Testis (tissue), 3 donors: ENCODE data around the gene PSMF1. TPM values are rescaled to one million over a fixed set of nuclear protein-coding genes. Genes with fewer than 3 reads are reported as not detected.

Source experiments
- DNase-seq: peaks from one replicate; pipeline ENCODE4 v3.0.0-alpha.2; 2019
- H3K27ac ChIP-seq, 2 donors: fragments of 200-600 bp; sonication (generic); one replicate each; pipeline ENCODE4 v1.5.1; 2019
- H3K27me3 ChIP-seq: fragments of 200-600 bp; sonication (generic); one replicate; pipeline ENCODE4 v1.5.1; 2019
- H3K36me3 ChIP-seq: fragments of 200-600 bp; sonication (generic); one replicate; pipeline ENCODE4 v1.5.1; 2017; ENCODE audit warnings: low read depth; ENCODE audit errors: missing control alignments
- H3K4me1 ChIP-seq: fragments of 200-600 bp; sonication (generic); one replicate; pipeline ENCODE4 v1.5.1; 2019
- H3K4me3 ChIP-seq, 2 donors: fragments of 200-600 bp; sonication (generic); one replicate each; pipeline ENCODE4 v1.5.1; 2017 to 2019
- H3K9me3 ChIP-seq: fragments of 200-600 bp; sonication (generic); one replicate; pipeline ENCODE4 v1.5.1; 2017
- CTCF ChIP-seq, 3 experiments: fragments of 450-650 bp in 2 of 3; fragments of 200-600 bp in 1 of 3; sonication (generic) in 1 of 3; IDR thresholded peaks; one replicate each; pipeline ENCODE4 v1.5.1; 2016 to 2019; ENCODE audit warnings: antibody characterized with exemption in 3 of 3, mild to moderate bottlenecking in 2 of 3, moderate library complexity in 1 of 3
- POLR2A ChIP-seq: fragments of 450-650 bp; IDR thresholded peaks from one replicate; pipeline ENCODE4 v1.6.1; 2017; ENCODE audit warnings: antibody characterized with exemption, mild to moderate bottlenecking, moderate library complexity
- WGBS, 2 donors: methylation state at CpG; one replicate each; pipeline ENCODE4 v1.1.5; 2018; 5-methylcytosine and 5-hydroxymethylcytosine counted together
- intact Hi-C: fragments of 100-400 bp; cut with DNase I; formaldehyde crosslinking; loops from one replicate; pipeline ENCODE4 v1.15.1; 2023; ENCODE audit warnings: low total_unique reads
- polyA plus RNA-seq: library from polyadenylated mRNA; stranded (reverse); fragments of 350-450 nt; fragmentation: Illumina TruSeq; extraction: RNeasy Lipid Tissue Mini Kit (QIAGEN cat#74804); gene quantifications from one replicate; pipeline ENCODE4 v1.2.3, GENCODE V29; 2014; ENCODE audit warnings: low read depth, low replicate concordance; ENCODE audit not compliant: insufficient read depth
- total RNA-seq, 2 donors: library from RNA; depleted of rRNA; stranded (reverse); fragments of >200 nt; gene quantifications; one replicate each; pipeline ENCODE4 v1.2.3, GENCODE V29; 2016

PSMF1 gene
- total and polyA plus RNA-seq, 3 donors from 2014 or later: 265 to 380 (median 331) TPM

DNA sequence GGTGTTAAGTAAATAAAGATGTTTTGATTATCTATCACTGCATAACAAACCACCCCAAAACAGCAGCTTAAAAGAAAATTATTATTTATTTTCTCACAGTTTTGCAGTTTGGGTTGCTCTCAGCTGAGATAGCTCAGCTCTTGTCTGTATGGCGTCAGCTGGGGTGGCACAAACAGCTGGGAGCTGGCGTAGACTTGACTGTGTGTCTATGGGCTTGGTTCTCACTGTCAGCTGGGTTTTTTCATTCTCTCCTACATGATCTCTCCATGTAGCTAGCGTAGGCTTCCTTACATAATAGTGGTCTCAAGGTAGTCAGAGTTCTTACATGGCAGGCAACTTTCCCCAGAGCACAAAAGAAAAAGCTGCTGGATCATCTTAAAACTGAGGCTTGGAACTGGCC lies 72.9 kb downstream of the PSMF1 start:
- Histone ChIP-seq H3K4me1 (no peaks in the 10 kb centered on the region), H3K36me3 (no peaks in the 10 kb centered on the region), H3K27ac (no peak overlapping the region), H3K9me3 (no peaks in the 10 kb centered on the region), H3K4me3 (no peak overlapping the region), H3K27me3 (no peaks in the 10 kb centered on the region)
- DNase-seq: no peak
- intact Hi-C loops: no loop called here
- TF ChIP-seq POLR2A (no peak), CTCF (IDR thresholded peaks at IDR 0.05) (no peak)
- 78 to 91% methylated on average over 3 of the region's 3 CpGs for WGBS, 2 donors

DNA sequence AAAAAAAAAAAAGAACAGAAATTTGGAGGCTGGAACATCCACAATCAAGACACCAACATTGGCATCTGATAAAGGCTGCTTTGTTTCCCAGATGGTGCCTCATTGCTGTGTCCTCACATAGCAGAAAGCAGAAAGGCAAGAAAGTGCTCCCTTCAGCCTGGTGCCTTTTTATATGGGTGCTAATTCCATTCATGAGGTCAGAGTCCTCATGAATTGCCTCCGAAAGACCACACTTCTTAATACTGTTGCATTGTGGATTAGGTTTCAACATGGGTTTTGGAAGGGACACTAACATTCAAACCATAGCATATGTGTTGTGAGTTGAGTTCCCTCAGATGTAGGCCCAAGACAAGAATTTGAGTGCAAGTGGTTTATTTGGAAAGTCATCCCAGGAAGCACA lies 76.8 kb downstream of the PSMF1 start:
- Histone ChIP-seq H3K4me3 (no peak overlapping the region), H3K27ac (no peak overlapping the region), H3K27me3 (no peaks in the 10 kb centered on the region), H3K4me1 (no peaks in the 10 kb centered on the region), H3K36me3 (no peaks in the 10 kb centered on the region), H3K9me3 (no peaks in the 10 kb centered on the region)
- DNase-seq: no peak
- 89 to 100% methylated on average over 1 of the region's 1 CpG for WGBS, 2 donors
- intact Hi-C loops: no loop called here
- no peak for TF ChIP-seq POLR2A

GRCh38 chr20:1196634-1197033 lies 78.2 kb downstream of the PSMF1 start:
- 91 to 100% methylated on average over 2 of the region's 2 CpGs for WGBS, 2 donors
- H3K9me3 ChIP-seq: no peaks in the 10 kb centered on the region
- no peaks in the 10 kb centered on the region for H3K4me1 ChIP-seq
- no peak overlapping the region for H3K27ac ChIP-seq
- no peak overlapping the region for H3K4me3 ChIP-seq
- no peaks in the 10 kb centered on the region for H3K27me3 ChIP-seq
- intact Hi-C loops: no loop called here
- no peak for DNase-seq
- TF ChIP-seq POLR2A (no peak), CTCF (IDR thresholded peaks at IDR 0.05) (no peak)
- no peaks in the 10 kb centered on the region for H3K36me3 ChIP-seq

- no peak for DNase-seq
- no peak overlapping the region for H3K4me3 ChIP-seq
- no peaks in the 10 kb centered on the region for H3K4me1 ChIP-seq
- intact Hi-C loops: no loop called here
- WGBS, 2 donors: 85 to 87% methylated on average over 7 of the region's 7 CpGs
- no peaks in the 10 kb centered on the region for H3K9me3 ChIP-seq
- no peak overlapping the region for H3K27ac ChIP-seq
- no peak for TF ChIP-seq CTCF (IDR thresholded peaks at IDR 0.05)
- no peak for TF ChIP-seq POLR2A
- no peaks in the 10 kb centered on the region for H3K27me3 ChIP-seq
- no peaks in the 10 kb centered on the region for H3K36me3 ChIP-seq
Observed at GRCh38 chr20:1197801-1198200, 79.4 kb downstream of the PSMF1 start.

DNA sequence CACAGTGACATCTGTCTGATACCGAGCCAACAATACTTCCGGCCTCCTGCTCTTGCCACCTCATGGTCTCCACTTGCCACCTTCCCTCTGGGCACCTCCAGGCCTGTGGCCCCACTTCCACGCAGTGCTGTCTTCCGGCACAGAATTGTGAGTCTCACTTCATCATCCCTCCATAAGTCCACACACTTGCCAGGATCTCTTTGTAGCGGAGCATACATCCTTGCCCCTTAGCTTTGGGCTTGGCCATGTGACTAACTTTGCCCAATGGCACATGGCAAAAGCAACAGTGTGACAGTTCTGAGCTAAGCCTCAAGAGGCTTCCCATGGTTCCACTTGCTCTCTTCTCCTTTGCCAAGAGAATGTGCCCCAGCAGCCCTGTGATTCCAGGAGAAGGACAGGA lies 80.3 kb downstream of the PSMF1 start:
- H3K4me1 ChIP-seq: peaks cover 7% of the 10 kb centered on the region
- TF ChIP-seq CTCF (IDR thresholded peaks at IDR 0.05) (no peak), POLR2A (no peak)
- WGBS, 2 donors: 89 to 94% methylated on average over 5 of the region's 5 CpGs
- no peaks in the 10 kb centered on the region for H3K36me3 ChIP-seq
- no peak overlapping the region for H3K27ac ChIP-seq
- intact Hi-C loops: no loop called here
- no peak overlapping the region for H3K4me3 ChIP-seq
- no peaks in the 10 kb centered on the region for H3K9me3 ChIP-seq
- H3K27me3 ChIP-seq: no peaks in the 10 kb centered on the region
- DNase-seq: no peak
